Lung microvascular endothelial cell (primary cell): ENCODE data around the gene AMZ2. TPM values are rescaled to one million over a fixed set of nuclear protein-coding genes. Genes with fewer than 3 reads are reported as not detected.
"Not testable (repeated sequence)": the region's sequence is repeated elsewhere in the genome, so short reads cannot be mapped to it uniquely, and the experiment has no call there.

Experiments
- DNase-seq, 2 donors: peaks; one replicate each; pipeline versions ENCODE4 v3.0.0 to v3.0.0-alpha.2; 2010; ENCODE audit warnings: low read depth in 2 of 2
- total RNA-seq: library from RNA; depleted of rRNA; stranded (reverse); fragments of >200 nt; gene quantifications from 2 replicates; pipeline ENCODE4 v1.2.1, GENCODE V29; 2014

The AMZ2 gene
- total RNA-seq, 1 donor from 2014 or later = 28.8 TPM

DNA sequence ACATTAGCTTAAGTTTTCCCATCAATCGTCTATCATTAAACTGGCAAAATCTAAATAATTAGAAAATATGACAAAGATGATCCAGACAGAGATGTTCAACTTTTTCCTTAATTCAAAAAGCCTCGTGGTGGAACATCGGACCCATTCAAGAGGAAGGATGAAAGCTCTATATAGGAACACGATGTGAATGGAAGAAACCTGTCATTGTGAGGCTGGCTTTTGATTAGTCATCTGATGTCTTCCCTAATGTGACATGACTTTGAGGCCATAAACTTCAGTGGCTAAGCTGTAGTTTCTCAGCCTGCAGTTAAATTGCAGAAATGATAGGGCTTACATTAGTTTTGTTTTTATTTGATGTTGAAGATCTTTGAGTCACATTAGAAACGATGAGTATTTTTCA lies 1.0 kb downstream of the AMZ2 start:
- DNase-seq = peak in 1 of 2 donors; percentile 37

DNA sequence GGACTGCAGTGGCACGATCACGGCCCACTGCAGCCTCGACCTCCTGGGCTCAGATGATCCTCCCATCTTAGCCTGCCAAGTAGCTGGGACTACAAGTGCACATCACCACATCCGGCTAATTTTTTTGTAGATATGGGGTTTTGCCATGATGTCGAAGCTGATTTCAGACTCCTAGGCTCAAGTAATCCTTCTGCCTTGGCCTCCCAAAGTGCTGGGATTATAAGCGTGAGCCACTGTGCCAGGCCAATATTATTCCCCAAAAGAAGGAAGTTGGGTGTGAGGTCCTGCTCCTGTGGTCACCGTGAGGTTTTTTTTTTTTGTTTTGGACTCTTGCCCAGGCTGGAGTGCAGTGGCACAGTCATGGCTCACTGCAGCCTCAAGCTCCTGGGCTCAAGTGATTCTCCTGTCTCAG lies 1.5 kb downstream of the AMZ2 start:
- DNase-seq = no peak

DNA sequence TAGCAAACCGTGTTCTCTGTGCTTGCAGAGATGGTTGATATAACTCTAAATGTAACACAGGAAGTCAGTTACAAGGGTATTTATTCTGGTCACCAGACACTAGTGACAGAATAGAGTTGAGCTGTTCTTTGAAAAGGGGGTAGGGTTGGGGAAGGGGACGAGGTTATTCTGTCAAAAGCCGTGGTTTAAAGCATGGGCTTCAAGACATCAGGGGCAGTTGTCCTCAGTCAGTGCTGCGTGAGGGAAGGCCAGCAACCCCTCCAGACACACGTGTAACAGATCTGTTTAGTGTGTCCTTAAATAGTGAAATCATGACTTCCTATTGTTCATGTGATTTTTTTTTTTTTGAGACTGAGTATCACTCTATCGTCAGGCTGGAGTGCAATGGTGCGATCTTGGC lies 5.6 kb downstream of the AMZ2 start:
- not testable (repeated sequence) for DNase-seq

DNA sequence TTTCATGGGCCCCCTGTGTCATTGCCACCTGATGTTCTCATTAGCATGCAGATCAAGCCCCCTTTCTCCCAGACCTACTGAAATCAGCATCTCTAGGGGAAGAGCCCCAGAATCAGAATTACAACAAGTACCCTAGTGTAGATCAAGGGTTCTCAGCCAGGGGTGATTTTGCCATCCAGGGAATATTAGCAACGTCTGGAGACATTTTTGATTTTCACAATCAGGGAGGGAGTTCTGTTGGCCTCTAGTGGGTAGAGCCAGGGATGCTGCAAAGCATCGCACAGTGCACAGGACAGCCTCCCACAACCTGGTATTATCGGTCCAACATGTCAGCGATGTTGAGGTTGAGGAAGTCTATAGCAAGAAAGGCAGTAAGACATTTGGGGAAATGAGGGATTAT lies 7.3 kb downstream of the AMZ2 start:
- no peak for DNase-seq

- peak in 1 of 2 donors; percentile 12 for DNase-seq
Observed at GRCh38 chr17:68255731-68256538, 8.1 kb downstream of the AMZ2 start.

DNA sequence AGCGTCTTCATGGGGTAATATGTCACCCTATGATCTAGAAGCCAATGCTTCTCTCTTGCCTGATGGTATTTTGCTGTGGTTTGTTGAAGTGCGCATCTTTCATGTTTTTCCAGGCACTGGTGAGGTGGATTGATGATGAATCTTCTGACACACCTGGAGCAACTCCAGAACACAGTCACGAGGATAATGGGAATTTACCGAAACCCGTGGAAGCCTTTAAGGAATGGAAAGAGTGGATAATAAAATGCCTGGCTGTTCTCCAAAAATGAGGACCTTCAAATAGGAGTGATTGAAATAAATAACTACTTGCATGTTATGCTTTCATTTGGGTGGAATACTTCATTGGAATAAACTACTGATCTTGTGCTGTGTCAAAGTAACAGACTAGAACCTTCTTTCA lies 8.9 kb downstream of the AMZ2 start:
- not testable (repeated sequence) for DNase-seq

- no peak for DNase-seq
Observed at GRCh38 chr17:68257934-68258333, 10.1 kb downstream of the AMZ2 start.

GRCh38 chr17:68258890-68259647 lies 11.2 kb downstream of the AMZ2 start:
- DNase-seq = peak; percentile 85 to 89

DNA sequence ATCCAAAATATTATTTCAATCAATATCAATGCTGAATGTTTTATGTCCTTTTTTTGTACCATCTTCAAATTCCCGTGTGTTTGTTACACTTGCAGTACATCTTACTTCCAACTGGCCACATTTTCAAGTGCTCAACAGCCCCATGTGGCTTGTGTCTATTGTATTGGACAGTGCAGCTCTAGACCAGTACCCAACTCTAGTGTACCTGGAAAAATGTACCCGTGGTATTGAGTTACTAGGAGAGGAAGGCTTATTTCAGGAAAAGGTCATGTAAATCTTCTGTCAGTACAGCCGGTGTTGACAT lies 11.8 kb downstream of the AMZ2 start:
- DNase-seq = not testable (repeated sequence)

DNA sequence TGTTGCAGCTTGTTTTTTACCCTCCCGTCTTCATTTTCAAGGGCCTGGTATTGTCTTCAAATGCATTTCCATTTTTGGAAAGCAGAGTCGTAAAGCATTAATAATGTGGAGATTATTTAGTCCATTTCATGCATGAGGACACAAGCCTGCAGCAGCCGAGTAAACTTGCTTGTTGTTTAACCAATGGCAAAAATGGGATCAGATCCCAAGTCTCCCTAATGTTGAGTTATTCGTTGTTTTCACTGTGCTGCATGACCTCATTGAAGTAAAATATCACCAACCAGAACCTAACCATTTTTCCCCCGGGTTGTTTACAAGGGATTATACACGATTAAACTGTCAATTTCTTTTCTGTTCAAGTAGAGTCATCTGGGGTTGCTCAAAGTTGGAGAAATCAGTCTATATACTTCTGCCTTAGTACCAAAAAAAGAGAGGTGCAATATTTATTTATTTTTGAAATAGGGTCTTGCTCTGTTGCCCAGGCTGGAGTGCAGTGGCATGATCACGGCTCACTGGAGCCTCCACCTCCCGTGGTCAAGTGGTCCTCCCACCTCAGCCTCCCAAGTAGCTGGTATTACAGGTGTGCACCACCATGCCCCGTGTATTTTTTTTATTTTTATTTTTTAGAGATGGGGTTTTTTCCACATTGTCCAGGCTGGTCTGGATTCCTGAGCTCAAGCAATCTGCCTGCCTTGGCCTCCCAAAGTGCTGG lies 12.4 kb downstream of the AMZ2 start:
- DNase-seq = no peak

DNA sequence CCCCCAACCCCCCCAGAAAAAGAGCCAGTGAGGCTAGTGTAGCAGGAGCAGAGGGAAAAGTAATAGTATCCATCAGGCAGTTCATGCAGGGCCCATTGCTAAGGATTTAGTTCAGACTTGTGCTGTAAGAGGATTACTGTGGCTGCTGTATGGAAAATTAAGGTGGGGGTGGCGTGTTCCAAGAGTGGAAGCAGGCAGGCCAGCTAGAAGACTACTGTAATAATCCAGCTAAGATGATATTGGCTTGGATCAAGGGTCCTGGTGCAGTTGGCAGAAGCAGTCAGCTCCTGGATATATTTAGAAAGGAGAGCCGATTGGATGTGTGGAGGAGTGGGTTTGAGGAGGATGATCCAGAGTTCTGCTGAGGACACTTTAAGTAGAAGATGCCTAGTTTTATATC lies 14.6 kb downstream of the AMZ2 start:
- DNase-seq = not testable (repeated sequence)

DNA sequence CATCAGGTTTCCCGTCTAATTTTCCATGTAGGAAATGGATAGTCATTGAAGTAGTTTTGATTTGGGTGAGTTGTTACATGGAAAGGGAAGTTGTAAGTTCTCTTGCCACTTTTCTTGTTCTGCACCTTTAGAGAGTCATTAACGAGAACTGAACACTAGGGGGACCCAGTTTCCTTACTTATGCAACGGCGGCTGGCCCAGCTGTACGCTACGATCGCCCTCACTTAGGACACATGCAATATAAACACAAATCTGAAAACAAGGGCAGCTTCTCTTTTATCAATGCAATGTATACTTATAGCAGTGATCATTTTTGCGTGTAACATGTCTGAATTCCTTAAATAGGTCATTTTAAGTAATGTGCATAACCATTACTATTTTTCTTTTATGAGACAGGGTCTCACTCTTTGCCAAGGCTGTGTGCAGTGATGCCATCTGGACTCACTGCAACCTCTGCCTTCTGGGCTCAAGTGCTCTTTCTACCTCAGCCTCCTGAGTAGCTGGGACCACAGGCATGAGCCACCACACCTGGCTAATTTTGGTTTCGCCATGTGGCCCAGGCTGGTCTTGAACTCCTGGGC lies 15.3 kb downstream of the AMZ2 start:
- peak; percentile 34 to 68 for DNase-seq

DNA sequence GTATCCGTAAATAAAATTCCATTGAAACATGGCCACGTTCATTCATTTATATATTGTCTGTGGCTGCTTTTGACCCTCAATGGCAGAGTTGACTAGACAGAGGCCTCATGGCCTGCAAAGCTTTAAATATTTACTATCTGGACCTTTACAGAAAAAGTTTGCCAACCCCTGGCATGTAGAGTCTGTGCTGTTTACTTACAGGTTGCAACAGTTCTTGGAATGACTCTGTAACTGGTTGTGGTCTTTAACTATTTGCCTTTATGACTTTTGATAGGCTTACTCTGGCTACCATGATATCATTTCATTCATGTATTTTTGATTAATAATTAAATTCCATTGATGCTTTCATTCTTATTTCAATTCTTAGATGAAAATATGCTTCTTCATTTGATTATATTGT lies 18.0 kb downstream of the AMZ2 start:
- DNase-seq = not testable (repeated sequence)

- DNase-seq = no peak
Observed at GRCh38 chr17:68273722-68274121, 25.9 kb downstream of the AMZ2 start.

- DNase-seq = not testable (repeated sequence)
Observed at GRCh38 chr17:68276339-68276738, 28.5 kb downstream of the AMZ2 start.

GRCh38 chr17:68277807-68278206 lies 30.0 kb downstream of the AMZ2 start:
- DNase-seq = no peak

DNA sequence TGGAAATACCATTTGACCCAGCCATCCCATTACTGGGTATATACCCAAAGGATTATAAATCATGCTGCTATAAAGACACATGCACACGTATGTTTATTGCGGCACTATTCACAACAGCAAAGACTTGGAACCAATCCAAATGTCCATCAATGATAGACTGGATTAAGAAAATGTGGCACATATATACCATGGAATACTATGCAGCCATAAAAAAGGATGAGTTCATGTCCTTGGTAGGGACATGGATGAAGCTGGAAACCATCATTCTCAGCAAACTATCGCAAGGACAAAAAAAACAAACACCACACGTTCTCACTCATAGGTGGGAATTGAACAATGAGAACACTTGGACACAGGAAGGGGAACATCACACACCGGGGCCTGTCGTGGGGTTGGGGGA lies 34.1 kb downstream of the AMZ2 start:
- not testable (repeated sequence) for DNase-seq

- DNase-seq = no peak
Observed at GRCh38 chr17:68288375-68288774, 40.5 kb downstream of the AMZ2 start.

DNA sequence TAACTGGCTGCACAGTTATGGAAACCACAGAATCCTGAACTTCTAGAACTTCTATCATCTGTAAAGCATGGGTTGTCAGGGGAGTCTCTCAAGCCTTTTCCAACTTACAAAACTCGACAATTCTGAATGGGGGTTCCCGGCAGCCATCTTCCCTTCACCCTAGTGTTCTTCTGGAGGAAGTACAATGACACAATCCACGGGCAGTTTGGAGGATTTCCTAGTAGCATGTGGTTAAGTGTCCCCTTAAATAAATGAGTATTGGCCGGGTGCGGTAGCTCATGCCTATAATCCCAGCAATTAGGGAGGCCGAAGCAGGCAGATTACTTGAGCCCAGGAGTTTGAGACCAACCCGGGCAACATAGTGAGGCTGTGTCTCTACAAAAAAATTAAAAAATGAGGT lies 41.0 kb downstream of the AMZ2 start:
- peak in 1 of 2 donors; percentile 9 for DNase-seq

GRCh38 chr17:68289473-68289872 lies 41.6 kb downstream of the AMZ2 start:
- DNase-seq = no peak

DNA sequence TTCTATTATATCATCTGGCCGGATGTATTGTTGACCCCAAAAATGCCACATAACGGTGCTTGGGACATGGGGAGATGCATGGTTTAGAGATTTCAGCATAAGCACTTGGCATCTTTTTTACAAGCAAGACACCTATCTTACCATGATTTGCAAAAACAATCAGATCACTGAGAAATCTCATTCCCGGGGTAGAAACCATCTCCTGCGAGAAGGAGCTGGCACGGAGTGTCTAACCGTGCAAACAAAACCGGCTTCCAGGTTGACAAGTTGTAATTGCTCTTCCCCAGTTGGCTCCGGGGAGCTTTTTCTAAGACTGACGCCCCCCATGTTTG lies 42.1 kb downstream of the AMZ2 start:
- peak in 1 of 2 donors; percentile 4 for DNase-seq
